Uterus (tissue), 4 donors: ENCODE measurements around the gene PPP2R3A. TPM values are rescaled to one million over a fixed set of nuclear protein-coding genes. Genes with fewer than 3 reads are reported as not detected.

ENCODE experiments used
- DNase-seq, 2 donors: peaks; one replicate each; pipeline ENCODE4 v3.0.0-alpha.2; 2019 to 2020
- H3K27ac ChIP-seq, 2 donors: fragments of 200-600 bp; sonication (generic); 1 replicate in 1 of 2; 2 replicates in 1 of 2; pipeline ENCODE4 v1.5.1; 2016 to 2018
- H3K27me3 ChIP-seq, 2 donors: fragments of 200-600 bp; sonication (generic); one replicate each; pipeline ENCODE4 v1.5.1; 2018 to 2019; ENCODE audit warnings: control low read depth in 1 of 2
- H3K36me3 ChIP-seq, 2 donors: fragments of 200-600 bp; sonication (generic); one replicate each; pipeline ENCODE4 v1.5.1; 2019; ENCODE audit warnings: control low read depth in 1 of 2
- H3K4me1 ChIP-seq, 2 donors: fragments of 200-600 bp; sonication (generic); one replicate each; pipeline ENCODE4 v1.5.1; 2018 to 2019; ENCODE audit warnings: control low read depth in 1 of 2
- H3K4me3 ChIP-seq, 2 donors: fragments of 200-600 bp; sonication (generic); 1 replicate in 1 of 2; 2 replicates in 1 of 2; pipeline ENCODE4 v1.5.1; 2018 to 2019; ENCODE audit warnings: mild to moderate bottlenecking in 1 of 2
- H3K9me3 ChIP-seq, 2 donors: fragments of 200-600 bp; sonication (generic); one replicate each; pipeline ENCODE4 v1.5.1; 2019; ENCODE audit warnings: control low read depth in 1 of 2
- CTCF ChIP-seq, 4 experiments: fragments of 200-600 bp in 2 of 4; fragments of 450-650 bp in 2 of 4; sonication (generic) in 2 of 4; IDR thresholded peaks; one replicate each; pipeline ENCODE4 v1.5.1; 2016 to 2019; ENCODE audit warnings: antibody characterized with exemption in 4 of 4, mild to moderate bottlenecking in 2 of 4, moderate library complexity in 1 of 4
- POLR2A ChIP-seq, 2 donors: fragments of 450-650 bp; IDR thresholded peaks; one replicate each; pipeline ENCODE4 v1.6.1; 2016; ENCODE audit warnings: antibody characterized with exemption in 2 of 2, mild to moderate bottlenecking in 1 of 2, moderate library complexity in 1 of 2
- intact Hi-C: fragments of 100-400 bp; cut with DNase I; formaldehyde crosslinking; loops from one replicate; pipeline ENCODE4 v1.15.1; 2023; ENCODE audit warnings: low total_unique reads
- total RNA-seq, 4 donors: library from RNA; depleted of rRNA in 3 of 4; stranded (reverse); fragments of >200 nt in 3 of 4; gene quantifications; one replicate each; pipeline versions ENCODE4 v1.1.0 to v1.2.4, GENCODE V29; 2014 to 2023
- donor health status: DM: yes; HTN: yes; CAD: no.

PPP2R3A gene
- total RNA-seq, 4 donors from 2014 or later, result 8.5 to 22.9 (median 18.1) TPM

- Histone ChIP-seq H3K4me1 (no peaks in the 10 kb centered on the region), H3K36me3 (no peaks in the 10 kb centered on the region), H3K27me3 (no peaks in the 10 kb centered on the region), H3K9me3 (no peaks in the 10 kb centered on the region), H3K27ac (peak overlapping the region in 1 of 2 donors; percentile 96), H3K4me3 (no peak overlapping the region)
- intact Hi-C loops, result no loop called here
- DNase-seq, result no peak
- TF ChIP-seq POLR2A (IDR thresholded peaks at IDR 0.05), result no peak
- no peak for TF ChIP-seq CTCF (IDR thresholded peaks at IDR 0.05)
These were observed 2.3 kb downstream of the PPP2R3A start for GRCh38 chr3:135967867-135968266.

- intact Hi-C loops, result no loop called here
- no peak for DNase-seq
- no peak overlapping the region for H3K27ac ChIP-seq
- no peaks in the 10 kb centered on the region for H3K27me3 ChIP-seq
- H3K4me3 ChIP-seq, result no peak overlapping the region
- TF ChIP-seq CTCF (IDR thresholded peaks at IDR 0.05), result no peak
- no peak for TF ChIP-seq POLR2A (IDR thresholded peaks at IDR 0.05)
- H3K4me1 ChIP-seq, result no peaks in the 10 kb centered on the region
- H3K9me3 ChIP-seq, result no peaks in the 10 kb centered on the region
- no peaks in the 10 kb centered on the region for H3K36me3 ChIP-seq
These were observed 5.1 kb downstream of the PPP2R3A start for GRCh38 chr3:135970506-135971116.

DNA sequence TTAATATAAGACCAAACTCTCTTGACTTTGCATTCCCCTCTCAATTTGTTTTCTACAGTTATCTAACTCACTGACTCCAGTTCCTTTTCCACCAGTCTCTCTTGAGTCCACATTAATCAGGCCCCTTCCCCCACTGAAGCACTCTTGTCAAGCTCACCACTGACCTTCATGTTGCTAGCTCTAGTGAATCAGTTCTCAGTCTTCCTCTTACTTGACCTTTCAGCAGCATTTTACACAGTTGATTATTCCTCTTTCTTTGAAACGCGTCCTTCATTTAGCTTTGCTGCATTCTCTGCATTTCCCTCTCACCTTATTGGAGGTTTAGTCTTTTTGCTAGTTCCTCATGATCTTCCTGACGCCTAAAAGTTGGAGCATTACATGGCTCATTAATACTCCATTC is 8.3 kb downstream of the PPP2R3A start:
- intact Hi-C loops, result no loop called here
- H3K27me3 ChIP-seq, result no peaks in the 10 kb centered on the region
- no peaks in the 10 kb centered on the region for H3K4me1 ChIP-seq
- H3K36me3 ChIP-seq, result no peaks in the 10 kb centered on the region
- H3K4me3 ChIP-seq, result no peak overlapping the region
- H3K9me3 ChIP-seq, result no peaks in the 10 kb centered on the region
- no peak for DNase-seq
- TF ChIP-seq POLR2A (IDR thresholded peaks at IDR 0.05) (no peak), CTCF (IDR thresholded peaks at IDR 0.05) (no peak)
- no peak overlapping the region for H3K27ac ChIP-seq

DNA sequence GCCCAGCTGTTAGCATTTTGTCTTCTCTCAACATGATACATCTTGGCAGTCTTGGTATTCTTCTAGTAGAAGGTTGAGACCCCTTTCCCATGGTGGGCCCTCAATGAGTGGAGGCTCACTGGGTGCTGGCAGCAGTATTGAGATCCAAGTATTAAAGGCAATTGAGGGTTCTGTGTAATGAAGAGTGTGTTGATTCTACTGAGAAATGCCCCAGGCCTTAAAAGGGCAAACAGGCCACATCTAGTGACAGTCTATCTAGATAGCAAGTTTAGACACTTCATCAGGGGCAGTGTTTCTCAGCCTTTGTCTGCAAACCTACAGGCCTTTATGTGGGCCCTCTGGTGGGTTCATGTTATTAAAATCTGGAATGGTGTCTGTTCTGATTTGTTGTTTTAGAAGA is 9.5 kb downstream of the PPP2R3A start:
- Histone ChIP-seq H3K27me3 (no peaks in the 10 kb centered on the region), H3K36me3 (no peaks in the 10 kb centered on the region), H3K9me3 (no peaks in the 10 kb centered on the region), H3K27ac (no peak overlapping the region), H3K4me1 (no peaks in the 10 kb centered on the region), H3K4me3 (no peak overlapping the region)
- intact Hi-C loops, result no loop called here
- TF ChIP-seq POLR2A (IDR thresholded peaks at IDR 0.05), result no peak
- no peak for DNase-seq

DNA sequence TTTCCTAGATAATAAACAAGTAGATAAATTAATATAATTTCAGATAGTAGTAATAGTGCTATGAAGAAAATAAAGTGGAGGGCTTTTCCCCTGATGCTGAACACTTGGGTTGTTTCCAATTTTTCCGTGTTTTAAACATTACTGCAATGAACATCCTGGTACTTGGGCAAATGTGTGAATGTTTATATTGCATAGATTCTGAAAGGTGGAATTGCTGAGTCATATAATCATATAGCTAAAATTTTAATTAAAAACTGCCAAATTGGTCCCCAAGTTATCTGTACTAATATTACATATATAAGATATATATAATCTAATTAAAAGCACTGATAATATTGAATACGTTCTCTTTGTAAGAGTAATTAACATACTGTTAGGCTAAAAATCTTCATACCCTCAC is 10.0 kb downstream of the PPP2R3A start:
- H3K9me3 ChIP-seq, result no peaks in the 10 kb centered on the region
- H3K36me3 ChIP-seq, result no peaks in the 10 kb centered on the region
- intact Hi-C loops, result no loop called here
- H3K27me3 ChIP-seq, result no peaks in the 10 kb centered on the region
- no peak overlapping the region for H3K4me3 ChIP-seq
- no peak for TF ChIP-seq POLR2A (IDR thresholded peaks at IDR 0.05)
- TF ChIP-seq CTCF (IDR thresholded peaks at IDR 0.05), result no peak
- H3K27ac ChIP-seq, result no peak overlapping the region
- H3K4me1 ChIP-seq, result no peaks in the 10 kb centered on the region
- no peak for DNase-seq

- DNase-seq, result no peak
- Histone ChIP-seq H3K4me1 (peaks cover 0 to 8% of the 10 kb centered on the region in 2 donors), H3K4me3 (no peak overlapping the region), H3K27ac (no peak overlapping the region), H3K36me3 (no peaks in the 10 kb centered on the region), H3K9me3 (no peaks in the 10 kb centered on the region), H3K27me3 (no peaks in the 10 kb centered on the region)
- intact Hi-C loops, result no loop called here
- TF ChIP-seq CTCF (IDR thresholded peaks at IDR 0.05), result no peak
- no peak for TF ChIP-seq POLR2A (IDR thresholded peaks at IDR 0.05)
These were observed 14.8 kb downstream of the PPP2R3A start for GRCh38 chr3:135980343-135980742.
